ENCODE data around the gene MACROH2A1. TPM values are rescaled to one million over a fixed set of nuclear protein-coding genes. Genes with fewer than 3 reads are reported as not detected.

MACROH2A1 gene
- total RNA-seq, 2 donors from 2014 or later = 189 to 191 TPM

- H3K4me3 ChIP-seq = no peak overlapping the region
- intact Hi-C loops (cut with DNase I) = no loop called here
- no peaks in the 10 kb centered on the region for H3K36me3 ChIP-seq
- no peaks in the 10 kb centered on the region for H3K4me1 ChIP-seq (replicated peaks)
- no peaks in the 10 kb centered on the region for H3K9me3 ChIP-seq
- no peak for TF ChIP-seq POLR2A (IDR thresholded peaks at IDR 0.05)
- no peak for TF ChIP-seq POLR2AphosphoS5 (IDR thresholded peaks at IDR 0.05)
- no peak for TF ChIP-seq CTCF (IDR thresholded peaks at IDR 0.05)
- no peak for DNase-seq (ENCODE audit: low spot score)
- WGBS = 85% methylated on average over 2 of the region's 2 CpGs
- H3K27me3 ChIP-seq (replicated peaks; ENCODE audit: insufficient read depth) = peaks cover 2% of the 10 kb centered on the region
- H3K27ac ChIP-seq = no peak overlapping the region
These were observed 103.2 kb downstream of the MACROH2A1 start for GRCh38 chr5:135295852-135296251.

- intact Hi-C loops (cut with DNase I) = no loop called here
- TF ChIP-seq POLR2AphosphoS5 (IDR thresholded peaks at IDR 0.05) (no peak), CTCF (IDR thresholded peaks at IDR 0.05) (no peak), POLR2A (IDR thresholded peaks at IDR 0.05) (no peak)
- DNase-seq (ENCODE audit: low spot score) = no peak
These were observed 104.2 kb downstream of the MACROH2A1 start for GRCh38 chr5:135294793-135295192.

GRCh38 chr5:135289651-135290050 is 109.4 kb downstream of the MACROH2A1 start:
- H3K36me3 ChIP-seq = no peaks in the 10 kb centered on the region
- H3K27me3 ChIP-seq (replicated peaks; ENCODE audit: insufficient read depth) = no peaks in the 10 kb centered on the region
- H3K4me3 ChIP-seq = no peak overlapping the region
- H3K27ac ChIP-seq = no peak overlapping the region
- DNase-seq (ENCODE audit: low spot score) = no peak
- H3K9me3 ChIP-seq = no peaks in the 10 kb centered on the region
- no peaks in the 10 kb centered on the region for H3K4me1 ChIP-seq (replicated peaks)
- TF ChIP-seq CTCF (IDR thresholded peaks at IDR 0.05) (no peak), POLR2A (IDR thresholded peaks at IDR 0.05) (no peak), POLR2AphosphoS5 (IDR thresholded peaks at IDR 0.05) (no peak)
- intact Hi-C loops (cut with DNase I) = no loop called here
- WGBS = 52% methylated on average over 1 of the region's 1 CpG

More at GRCh38 chr5:135294793-135295192, 104.2 kb downstream of the MACROH2A1 start:
- Histone ChIP-seq H3K27ac (no peak overlapping the region), H3K4me1 (replicated peaks) (no peaks in the 10 kb centered on the region), H3K4me3 (no peak overlapping the region), H3K36me3 (no peaks in the 10 kb centered on the region), H3K27me3 (replicated peaks; ENCODE audit: insufficient read depth) (peaks cover 2% of the 10 kb centered on the region), H3K9me3 (no peaks in the 10 kb centered on the region)
- 92% methylated on average over 4 of the region's 4 CpGs for WGBS

- H3K4me3 ChIP-seq = no peak overlapping the region
- H3K36me3 ChIP-seq = no peaks in the 10 kb centered on the region
- H3K27me3 ChIP-seq (replicated peaks; ENCODE audit: insufficient read depth) = no peaks in the 10 kb centered on the region
- no peak overlapping the region for H3K27ac ChIP-seq
- DNase-seq (ENCODE audit: low spot score) = no peak
- H3K9me3 ChIP-seq = no peaks in the 10 kb centered on the region
- 97% methylated on average over 2 of the region's 2 CpGs for WGBS
- no peaks in the 10 kb centered on the region for H3K4me1 ChIP-seq (replicated peaks)
- intact Hi-C loops (cut with DNase I) = no loop called here
- TF ChIP-seq POLR2A (IDR thresholded peaks at IDR 0.05) (no peak), POLR2AphosphoS5 (IDR thresholded peaks at IDR 0.05) (no peak), CTCF (IDR thresholded peaks at IDR 0.05) (no peak)
These were observed 111.5 kb downstream of the MACROH2A1 start for GRCh38 chr5:135287551-135287950.

Small RNAs within 50 kb of the gene (small RNA-seq; reads per million reads assigned to genes)
- 0 reads per million in 2 donors for gene DCANP1

Other genes starting within 250 kb of the MACROH2A1 start
- gene DCANP1, start 48.1 kb upstream of the MACROH2A1 start, total RNA-seq = not detected
- gene TIFAB, start 53.1 kb upstream of the MACROH2A1 start, total RNA-seq = not detected
- gene NEUROG1, start 136.7 kb upstream of the MACROH2A1 start, total RNA-seq = not detected
- 1 to 10 TPM; 2.2 to 2.4 TPM for gene CXCL14, start 179.8 kb upstream of the MACROH2A1 start, total RNA-seq